HEK293T (cell line): ENCODE data around the gene ZNF66.

Source experiments
- ARNT ChIP-seq: fragments of 450-650 bp; IDR thresholded peaks from 2 replicates; pipeline ENCODE4 v1.6.1; 2017; ENCODE audit warnings: mild to moderate bottlenecking
- BHLHE40 ChIP-seq: fragments of 450-650 bp; IDR thresholded peaks from 2 replicates; pipeline ENCODE4 v1.6.1; 2016; ENCODE audit warnings: mild to moderate bottlenecking, moderate library complexity, borderline replicate concordance
- ELF4 ChIP-seq: fragments of 450-650 bp; IDR thresholded peaks from 2 replicates; pipeline ENCODE4 v1.6.1; 2017; ENCODE audit warnings: antibody characterized with exemption
- FOXK2 ChIP-seq: fragments of 450-650 bp; IDR thresholded peaks from 2 replicates; pipeline ENCODE4 v1.6.1; 2016; ENCODE audit warnings: mild to moderate bottlenecking
- FOXM1 ChIP-seq: fragments of 450-650 bp; IDR thresholded peaks from 2 replicates; pipeline ENCODE4 v1.6.1; 2017; ENCODE audit warnings: mild to moderate bottlenecking, borderline replicate concordance
- HDGF ChIP-seq: fragments of 450-650 bp; IDR thresholded peaks from 2 replicates; pipeline ENCODE4 v1.6.1; 2017; ENCODE audit warnings: antibody characterized with exemption, borderline replicate concordance
- LEF1 ChIP-seq: fragments of 450-650 bp; IDR thresholded peaks from 2 replicates; pipeline ENCODE4 v1.6.1; 2017; ENCODE audit warnings: mild to moderate bottlenecking, borderline replicate concordance
- NFRKB ChIP-seq: fragments of 450-650 bp; IDR thresholded peaks from 2 replicates; pipeline ENCODE4 v1.6.1; 2016; ENCODE audit warnings: mild to moderate bottlenecking, moderate library complexity
- ZNF384 ChIP-seq: fragments of 450-650 bp; IDR thresholded peaks from 2 replicates; pipeline ENCODE4 v1.6.1; 2016

GRCh38 chr19:20840371-20840770 is 64.3 kb downstream of the ZNF66 start:
- no peak for TF ChIP-seq FOXK2
- TF ChIP-seq ARNT = no peak
- TF ChIP-seq LEF1 = no peak
- no peak for TF ChIP-seq ZNF384
- no peak for TF ChIP-seq NFRKB
- no peak for TF ChIP-seq BHLHE40
- no peak for TF ChIP-seq FOXM1
- no peak for TF ChIP-seq ELF4
- no peak for TF ChIP-seq HDGF
